Keratinocyte (primary cell): ENCODE results near the gene SDK2. TPM values are rescaled to one million over a fixed set of nuclear protein-coding genes. Genes with fewer than 3 reads are reported as not detected.

ENCODE experiments used
- DNase-seq: peaks from one replicate; pipeline ENCODE4 v3.0.0-alpha.2; 2011; ENCODE audit warnings: low read depth, missing footprints, low spot score
- FAIRE-seq: peaks from 2 replicates; lab custom pipeline; 2011; peaks lifted over from hg19 to GRCh38; lab: Jason Lieb, UNC
- H2AFZ ChIP-seq: 2 replicates; pipeline ENCODE4 v1.6.0; 2012; ENCODE audit warnings: low read length, control low read depth, inconsistent platforms; ENCODE audit not compliant: control insufficient read depth
- H3K27ac ChIP-seq: 2 replicates; pipeline ENCODE4 v1.5.1; 2011; ENCODE audit warnings: low read length; ENCODE audit not compliant: control insufficient read depth, insufficient read depth
- H3K27me3 ChIP-seq: 3 replicates; pipeline ENCODE4 v1.6.0; 2011; ENCODE audit warnings: low read length; ENCODE audit not compliant: control insufficient read depth, insufficient read depth; ENCODE audit errors: extremely low read depth
- H3K36me3 ChIP-seq, 2 experiments: 2 replicates in 1 of 2; 3 replicates in 1 of 2; pipeline ENCODE4 v1.5.1; 2011; ENCODE audit warnings: low read length in 2 of 2, mild to moderate bottlenecking in 1 of 2; ENCODE audit not compliant: control insufficient read depth in 2 of 2, insufficient read depth in 2 of 2; ENCODE audit errors: extremely low read depth in 1 of 2
- H3K4me1 ChIP-seq: 3 replicates; pipeline ENCODE4 v1.5.1; 2011; ENCODE audit warnings: low read length; ENCODE audit not compliant: control insufficient read depth, insufficient read depth; ENCODE audit errors: extremely low read depth
- H3K4me2 ChIP-seq: 3 replicates; pipeline ENCODE4 v1.6.0; 2011; ENCODE audit warnings: low read depth, low read length; ENCODE audit not compliant: control insufficient read depth, insufficient read depth; ENCODE audit errors: extremely low read depth
- H3K4me3 ChIP-seq, 3 experiments: fragments of 200-600 bp in 1 of 3; sonication (generic) in 1 of 3; 2 replicates in 2 of 3; 3 replicates in 1 of 3; pipeline ENCODE4 v1.5.1; 2011 to 2016; ENCODE audit warnings: low read length in 3 of 3, mild to moderate bottlenecking in 3 of 3, control low read depth in 2 of 3, inconsistent platforms in 1 of 3, low read depth in 1 of 3, mixed read lengths in 1 of 3, mixed run types in 1 of 3, moderate library complexity in 1 of 3; ENCODE audit not compliant: control insufficient read depth in 2 of 3, insufficient read depth in 2 of 3; ENCODE audit errors: extremely low read depth in 1 of 3
- H3K79me2 ChIP-seq: 2 replicates; pipeline ENCODE4 v1.6.0; 2012; ENCODE audit warnings: low read length; ENCODE audit not compliant: control insufficient read depth, insufficient read depth
- H3K9ac ChIP-seq: 3 replicates; pipeline ENCODE4 v1.6.0; 2011; ENCODE audit warnings: low read length; ENCODE audit not compliant: control insufficient read depth, insufficient read depth; ENCODE audit errors: extremely low read depth
- H3K9me1 ChIP-seq: 3 replicates; pipeline ENCODE4 v1.6.0; 2011; ENCODE audit warnings: low read length; ENCODE audit not compliant: control insufficient read depth, insufficient read depth; ENCODE audit errors: extremely low read depth
- H3K9me3 ChIP-seq: 2 replicates; pipeline ENCODE4 v1.5.1; 2012; ENCODE audit warnings: low read depth, low read length; ENCODE audit not compliant: control insufficient read depth
- H4K20me1 ChIP-seq: 3 replicates; pipeline ENCODE4 v1.6.0; 2011; ENCODE audit warnings: low read length; ENCODE audit not compliant: control insufficient read depth, insufficient read depth; ENCODE audit errors: extremely low read depth
- EZH2 ChIP-seq: IDR thresholded peaks from one replicate; pipeline ENCODE4 v1.6.1; 2012; ENCODE audit warnings: inconsistent platforms, mild to moderate bottlenecking, low read length, moderate library complexity
- dilution Hi-C: fragments of 300-500 bp; cut with MboI; formaldehyde crosslinking; loops from one replicate; pipeline ENCODE4 v1.7.0; 2020; ENCODE audit warnings: low sequenced_read_pairs; ENCODE audit not compliant: extremely low pct_ligation_motif_present
- polyA plus RNA-seq, 5 experiments: library from polyadenylated mRNA; depleted of rRNA in 3 of 5; stranded (reverse) in 3 of 5; stranded (forward) in 1 of 5; unstranded in 1 of 5; fragments of >200 nt; gene quantifications; 1 replicate in 1 of 5; 2 replicates in 3 of 5; 3 replicates in 1 of 5; pipeline versions ENCODE4 v1.2.1 to v1.2.3, GENCODE V29; 2011 to 2012; ENCODE audit warnings: missing spikeins in 2 of 5, low read depth in 1 of 5, low replicate concordance in 1 of 5
- TF ChIP-seq, protein P1 (sequence below), 3 experiments: IDR thresholded peaks in 1 of 3; conservative IDR thresholded peaks in 1 of 3; optimal IDR thresholded peaks in 1 of 3; 2 replicates in 2 of 3; 3 replicates in 1 of 3; pipeline versions ENCODE3 to v1.5.1; 2011; ENCODE audit warnings: low read length in 3 of 3, mild to moderate bottlenecking in 3 of 3, moderate library complexity in 2 of 3, control low read depth in 1 of 3, inconsistent platforms in 1 of 3; ENCODE audit not compliant: insufficient read depth in 2 of 3; ENCODE audit errors: extremely low read depth in 1 of 3

Gene SDK2
- polyA plus RNA-seq, 1 donor (not counting 4 experiments of a cell fraction or from before 2014, with no cell fraction given), result 1.8 TPM

DNA sequence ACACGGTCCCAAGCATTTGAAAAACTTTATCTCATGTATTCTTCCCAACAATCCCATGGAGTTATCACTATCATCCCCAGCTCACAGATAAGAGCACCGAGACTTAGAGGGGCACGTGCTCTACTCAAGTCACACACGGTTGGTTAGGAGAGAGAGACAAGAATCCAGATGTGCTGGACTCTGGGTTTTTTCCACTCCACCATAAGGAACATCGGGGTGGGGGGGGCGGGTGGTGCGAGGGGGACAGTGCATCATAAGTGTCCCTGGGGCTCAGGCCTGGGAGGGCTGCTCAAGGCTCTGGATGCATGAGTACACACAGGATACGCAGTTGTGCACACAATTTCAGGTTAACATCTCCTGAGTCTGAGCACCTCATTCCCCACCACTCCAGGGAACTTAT is 339.8 kb downstream of the SDK2 start:
- dilution Hi-C loops, result no loop called here
- peak overlapping the region; percentile 82 for H3K27ac ChIP-seq
- no peaks in the 10 kb centered on the region for H3K9me1 ChIP-seq
- no peak overlapping the region for H3K4me3 ChIP-seq
- peak overlapping the region; percentile 85 for H2AFZ ChIP-seq
- no peaks in the 10 kb centered on the region for H3K27me3 ChIP-seq
- H3K9ac ChIP-seq, result peak overlapping the region; percentile 81
- TF ChIP-seq EZH2, result no peak
- TF ChIP-seq, protein P1, sequence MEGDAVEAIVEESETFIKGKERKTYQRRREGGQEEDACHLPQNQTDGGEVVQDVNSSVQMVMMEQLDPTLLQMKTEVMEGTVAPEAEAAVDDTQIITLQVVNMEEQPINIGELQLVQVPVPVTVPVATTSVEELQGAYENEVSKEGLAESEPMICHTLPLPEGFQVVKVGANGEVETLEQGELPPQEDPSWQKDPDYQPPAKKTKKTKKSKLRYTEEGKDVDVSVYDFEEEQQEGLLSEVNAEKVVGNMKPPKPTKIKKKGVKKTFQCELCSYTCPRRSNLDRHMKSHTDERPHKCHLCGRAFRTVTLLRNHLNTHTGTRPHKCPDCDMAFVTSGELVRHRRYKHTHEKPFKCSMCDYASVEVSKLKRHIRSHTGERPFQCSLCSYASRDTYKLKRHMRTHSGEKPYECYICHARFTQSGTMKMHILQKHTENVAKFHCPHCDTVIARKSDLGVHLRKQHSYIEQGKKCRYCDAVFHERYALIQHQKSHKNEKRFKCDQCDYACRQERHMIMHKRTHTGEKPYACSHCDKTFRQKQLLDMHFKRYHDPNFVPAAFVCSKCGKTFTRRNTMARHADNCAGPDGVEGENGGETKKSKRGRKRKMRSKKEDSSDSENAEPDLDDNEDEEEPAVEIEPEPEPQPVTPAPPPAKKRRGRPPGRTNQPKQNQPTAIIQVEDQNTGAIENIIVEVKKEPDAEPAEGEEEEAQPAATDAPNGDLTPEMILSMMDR (optimal IDR thresholded peaks at IDR 0.05 in 1 of 3, IDR thresholded peaks at IDR 0.05 in 1 of 3, conservative IDR thresholded peaks at IDR 0.05 in 1 of 3; ENCODE audit: extremely low read depth in 1 of 3, insufficient read depth in 2 of 3, low read length in 3 of 3), result no peak
- no peaks in the 10 kb centered on the region for H3K36me3 ChIP-seq
- no peak for FAIRE-seq
- DNase-seq, result no peak
- H4K20me1 ChIP-seq, result no peaks in the 10 kb centered on the region
- peaks cover 55% of the 10 kb centered on the region for H3K4me1 ChIP-seq
- peaks cover 36% of the 10 kb centered on the region for H3K79me2 ChIP-seq
- peak overlapping the region; percentile 99 for H3K4me2 ChIP-seq
- no peaks in the 10 kb centered on the region for H3K9me3 ChIP-seq

DNA sequence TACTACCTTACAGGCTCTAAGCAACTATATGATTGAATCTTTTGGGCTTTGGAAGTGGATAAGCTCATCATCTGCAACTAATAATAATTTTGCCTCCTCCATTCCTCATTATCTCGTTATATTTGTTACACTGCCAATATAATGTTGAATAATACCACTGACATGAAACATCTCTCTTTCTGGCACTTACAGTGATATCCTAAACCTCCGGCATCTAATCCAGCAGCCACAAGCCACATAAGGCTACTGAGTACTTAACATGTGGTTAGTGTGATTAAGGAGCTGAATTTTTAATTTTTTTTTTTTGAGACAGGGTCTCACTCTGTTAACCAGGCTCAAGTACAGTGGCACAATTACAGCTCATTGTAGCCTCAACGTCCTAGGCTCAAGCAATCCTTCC is 342.1 kb downstream of the SDK2 start:
- DNase-seq (no peak), FAIRE-seq (no peak)
- no peaks in the 10 kb centered on the region for H3K27me3 ChIP-seq
- no peak overlapping the region for H3K4me3 ChIP-seq
- H3K36me3 ChIP-seq, result no peaks in the 10 kb centered on the region
- peaks cover 33% of the 10 kb centered on the region for H3K79me2 ChIP-seq
- no peaks in the 10 kb centered on the region for H3K9me3 ChIP-seq
- no peak overlapping the region for H2AFZ ChIP-seq
- no peak for TF ChIP-seq EZH2
- TF ChIP-seq, protein P1 (optimal IDR thresholded peaks at IDR 0.05 in 1 of 3, IDR thresholded peaks at IDR 0.05 in 1 of 3, conservative IDR thresholded peaks at IDR 0.05 in 1 of 3; ENCODE audit: extremely low read depth in 1 of 3, insufficient read depth in 2 of 3, low read length in 3 of 3), result no peak
- peaks cover 37% of the 10 kb centered on the region for H3K4me1 ChIP-seq
- no peak overlapping the region for H3K4me2 ChIP-seq
- no peak overlapping the region for H3K9ac ChIP-seq
- H4K20me1 ChIP-seq, result no peaks in the 10 kb centered on the region
- H3K27ac ChIP-seq, result no peak overlapping the region
- dilution Hi-C loops, result no loop called here
- no peaks in the 10 kb centered on the region for H3K9me1 ChIP-seq
